HEK293 (cell line): ENCODE data around the gene DSCAM.

ENCODE experiments used
- CTCF ChIP-seq: fragments of 450-650 bp; formaldehyde crosslinking; IDR thresholded peaks from 2 replicates; pipeline ENCODE4 v1.5.1; 2016; ENCODE audit warnings: missing biosample characterization, missing genetic modification characterization
- KLF7 ChIP-seq: fragments of 450-650 bp; formaldehyde crosslinking; IDR thresholded peaks from 2 replicates; pipeline ENCODE4 v1.5.1; 2016; ENCODE audit warnings: missing biosample characterization, missing genetic modification characterization, borderline replicate concordance
- KLF9 ChIP-seq: fragments of 450-650 bp; formaldehyde crosslinking; IDR thresholded peaks from 2 replicates; pipeline ENCODE4 v1.5.1; 2016; ENCODE audit warnings: missing biosample characterization, missing genetic modification characterization, low read depth
- REST ChIP-seq: fragments of 450-650 bp; formaldehyde crosslinking; IDR thresholded peaks from 2 replicates; pipeline ENCODE4 v1.5.1; 2016; ENCODE audit warnings: missing biosample characterization, missing genetic modification characterization
- SALL2 ChIP-seq: fragments of 450-650 bp; formaldehyde crosslinking; IDR thresholded peaks from 2 replicates; pipeline ENCODE4 v1.5.0; 2017; ENCODE audit warnings: missing biosample characterization, mild to moderate bottlenecking, missing genetic modification characterization, borderline replicate concordance
- SP7 ChIP-seq: fragments of 450-650 bp; formaldehyde crosslinking; IDR thresholded peaks from 2 replicates; pipeline ENCODE4 v1.5.1; 2016; ENCODE audit warnings: missing biosample characterization, missing genetic modification characterization
- ZBTB17 ChIP-seq: fragments of 450-650 bp; formaldehyde crosslinking; IDR thresholded peaks from 2 replicates; pipeline ENCODE4 v1.5.1; 2016; ENCODE audit warnings: missing biosample characterization, missing genetic modification characterization
- ZNF138 ChIP-seq: fragments of 450-650 bp; formaldehyde crosslinking; IDR thresholded peaks from 2 replicates; pipeline ENCODE4 v1.5.1; 2016; ENCODE audit warnings: missing biosample characterization, missing genetic modification characterization, borderline replicate concordance
- ZNF2 ChIP-seq: fragments of 450-650 bp; formaldehyde crosslinking; IDR thresholded peaks from 2 replicates; pipeline ENCODE4 v1.5.1; 2016; ENCODE audit warnings: missing biosample characterization, missing genetic modification characterization
- ZNF548 ChIP-seq: fragments of 450-650 bp; formaldehyde crosslinking; IDR thresholded peaks from 2 replicates; pipeline ENCODE4 v1.5.1; 2016; ENCODE audit warnings: missing biosample characterization, missing genetic modification characterization
- ZNF670 ChIP-seq: fragments of 450-650 bp; formaldehyde crosslinking; IDR thresholded peaks from 2 replicates; pipeline ENCODE4 v1.5.1; 2016; ENCODE audit warnings: missing biosample characterization, missing genetic modification characterization, low read depth
- ZNF785 ChIP-seq: fragments of 450-650 bp; formaldehyde crosslinking; IDR thresholded peaks from 2 replicates; pipeline ENCODE4 v1.5.1; 2016; ENCODE audit warnings: missing biosample characterization, missing genetic modification characterization
- ZSCAN18 ChIP-seq: fragments of 450-650 bp; formaldehyde crosslinking; IDR thresholded peaks from 2 replicates; pipeline ENCODE4 v1.5.1; 2016; ENCODE audit warnings: missing biosample characterization, missing genetic modification characterization

- TF ChIP-seq ZNF138 (tag by site-specific recombination): no peak
- TF ChIP-seq ZNF670 (tag by site-specific recombination): no peak
- no peak for TF ChIP-seq CTCF (tag by site-specific recombination)
- TF ChIP-seq ZBTB17 (tag by site-specific recombination): no peak
- TF ChIP-seq SALL2: no peak
- TF ChIP-seq ZNF548 (tag by site-specific recombination): no peak
- TF ChIP-seq SP7 (tag by site-specific recombination): no peak
- no peak for TF ChIP-seq KLF7 (tag by site-specific recombination)
- TF ChIP-seq ZSCAN18 (tag by site-specific recombination): no peak
- TF ChIP-seq ZNF2 (tag by site-specific recombination): no peak
- no peak for TF ChIP-seq REST
- no peak for TF ChIP-seq KLF9 (tag by site-specific recombination)
- TF ChIP-seq ZNF785 (tag by site-specific recombination): no peak
These were observed 399.9 kb downstream of the DSCAM start for GRCh38 chr21:40447016-40447415.
